K562 (cell line): ENCODE data around the gene APOL3. TPM values are rescaled to one million over a fixed set of nuclear protein-coding genes. Genes with fewer than 3 reads are reported as not detected.

ENCODE experiments used
- DACH1 ChIP-seq: fragments of 450-650 bp; IDR thresholded peaks from 2 replicates; pipeline ENCODE4 v1.6.1; 2018; ENCODE audit not compliant: partially characterized antibody
- EP400 ChIP-seq: fragments of 450-650 bp; IDR thresholded peaks from 2 replicates; pipeline ENCODE4 v1.6.1; 2017; ENCODE audit warnings: antibody characterized with exemption, mild to moderate bottlenecking, moderate library complexity
- KLF16 ChIP-seq: IDR thresholded peaks from 2 replicates; pipeline ENCODE4 v1.6.1; 2016; ENCODE audit warnings: antibody characterized with exemption
- REST ChIP-seq, 2 experiments: fragments of 450-650 bp; formaldehyde crosslinking in 1 of 2; IDR thresholded peaks; 2 replicates each; pipeline versions ENCODE4 v1.4.0 to v1.6.1; 2014 to 2020; ENCODE audit warnings: mild to moderate bottlenecking in 2 of 2, borderline replicate concordance in 1 of 2, low read depth in 1 of 2
- SMAD4 ChIP-seq: fragments of 250-450 bp; sonication (Bioruptor Pico); conservative IDR thresholded peaks from 2 replicates; pipeline ENCODE4 v1.8.0; 2021; ENCODE audit warnings: inconsistent platforms, mild to moderate bottlenecking, moderate library complexity
- SPI1 ChIP-seq: IDR thresholded peaks from 2 replicates; pipeline ENCODE4 v1.6.1; 2011; ENCODE audit warnings: low read depth, low read length, control low read depth, borderline replicate concordance
- ZNF589 ChIP-seq: fragments of 200-800 bp; sonication (Bioruptor generic); IDR thresholded peaks from 2 replicates; pipeline ENCODE4 v1.6.1; 2016; ENCODE audit warnings: low read depth, missing genetic modification characterization, missing compliant biosample characterization
- polyA plus RNA-seq, 8 experiments: library from polyadenylated mRNA; depleted of rRNA in 4 of 8; stranded (reverse) in 5 of 8; unstranded in 3 of 8; fragments of >200 nt; fragmentation: Nextera tagmentation in 2 of 8; fragmentation: Illumina TruSeq in 1 of 8; extraction: Ambion mirVana in 2 of 8; extraction: Trizol in 1 of 8; gene quantifications; 2 replicates each; pipeline versions ENCODE4 v1.2.1 to v1.2.3, GENCODE V29; 2011 to 2014; ENCODE audit warnings: inconsistent platforms in 1 of 8, missing spikeins in 1 of 8
- total RNA-seq, 7 experiments: library from RNA; depleted of rRNA in 6 of 7; stranded (reverse); fragments of >200 nt in 6 of 7; fragmentation: Illumina TruSeq in 2 of 7; extraction: Trizol in 2 of 7; gene quantifications; 2 replicates each; pipeline versions ENCODE4 v1.2.1 to v1.2.3, GENCODE V29; 2011 to 2021; ENCODE audit warnings: low replicate concordance in 1 of 7

Gene APOL3
- total and polyA plus RNA-seq, 9 of the 15 experiments (the other 6 are each of a cell fraction or from before 2014, with no cell fraction given), result 0.25 to 1.1 (median 0.56) TPM; not detected in 1

- TF ChIP-seq SMAD4 (CRISPR knock-in tag), result 0 out of 2 replicates have a peak, but pooled peaks have one; percentile 18
- TF ChIP-seq SPI1, result peak; percentile 74; the same call in 1 of the 2 replicates
- peak; percentile 60; the same call in 1 of the 2 replicates for TF ChIP-seq KLF16
- TF ChIP-seq EP400, result 0 out of 2 replicates have a peak, but pooled peaks have one; percentile 14
- TF ChIP-seq REST (IDR thresholded peaks at IDR 0.05; ENCODE audit: borderline replicate concordance), result peak; percentile 86
- TF ChIP-seq REST (CRISPR knock-in tag; IDR thresholded peaks at IDR 0.05; ENCODE audit: low read depth), result no peak
- TF ChIP-seq DACH1, result peak; percentile 43
- 0 out of 2 replicates have a peak, but pooled peaks have one; percentile 26 for TF ChIP-seq ZNF589 (CRISPR knock-in tag)
Measured at GRCh38 chr22:36197514-36198146, 37.1 kb upstream of the APOL3 start (continued).
